Esophagus squamous epithelium (tissue), 5 donors: ENCODE measurements around the gene RPTOR. TPM values are rescaled to one million over a fixed set of nuclear protein-coding genes. Genes with fewer than 3 reads are reported as not detected.

Source experiments
- DNase-seq: peaks from one replicate; lab custom pipeline; 2025; lab: John Stamatoyannopoulos, UW
- H3K27ac ChIP-seq, 4 donors: fragments of 200-600 bp; sonication (generic); one replicate each; pipeline ENCODE4 v1.5.1; 2016 to 2019; ENCODE audit warnings: mild to moderate bottlenecking in 1 of 4
- H3K27me3 ChIP-seq, 4 donors: fragments of 200-600 bp; sonication (generic); 1 replicate in 3 of 4; 2 replicates in 1 of 4; pipeline versions ENCODE4 v1.5.1 to v1.6.0; 2017 to 2021; ENCODE audit warnings: antibody characterized with exemption in 1 of 4
- H3K36me3 ChIP-seq, 3 donors: fragments of 200-600 bp; sonication (generic); one replicate each; pipeline ENCODE4 v1.5.1; 2016 to 2019
- H3K4me1 ChIP-seq, 3 donors: fragments of 200-600 bp; sonication (generic); one replicate each; pipeline ENCODE4 v1.5.1; 2017 to 2019
- H3K4me3 ChIP-seq, 4 donors: fragments of 200-600 bp; sonication (generic); 1 replicate in 3 of 4; 2 replicates in 1 of 4; pipeline ENCODE4 v1.5.1; 2016 to 2019; ENCODE audit warnings: mild to moderate bottlenecking in 2 of 4, moderate library complexity in 1 of 4
- H3K9me3 ChIP-seq, 3 donors: fragments of 200-600 bp; sonication (generic); one replicate each; pipeline ENCODE4 v1.5.1; 2016 to 2019
- CTCF ChIP-seq, 6 experiments: fragments of 450-650 bp in 4 of 6; fragments of 200-600 bp in 2 of 6; sonication (generic) in 2 of 6; IDR thresholded peaks; one replicate each; pipeline ENCODE4 v1.5.1; 2016 to 2019; ENCODE audit warnings: antibody characterized with exemption in 6 of 6, mild to moderate bottlenecking in 4 of 6, moderate library complexity in 4 of 6
- POLR2A ChIP-seq, 4 donors: fragments of 450-650 bp; IDR thresholded peaks; one replicate each; pipeline ENCODE4 v1.6.1; 2017; ENCODE audit warnings: antibody characterized with exemption in 4 of 4, mild to moderate bottlenecking in 4 of 4, moderate library complexity in 3 of 4
- WGBS, 2 donors: methylation state at CpG; one replicate each; pipeline ENCODE4 v1.1.5; 2018; 5-methylcytosine and 5-hydroxymethylcytosine counted together
- intact Hi-C: fragments of 100-400 bp; cut with DNase I; formaldehyde crosslinking; loops from one replicate; pipeline ENCODE4 v1.15.0; 2022
- total RNA-seq, 4 donors: library from RNA; depleted of rRNA; stranded (reverse); fragments of >200 nt; gene quantifications; one replicate each; pipeline ENCODE4 v1.1.0, GENCODE V29; 2016
- donor health status: DM: yes; HTN: yes; CAD: no.

Gene RPTOR
- total RNA-seq, 4 donors from 2014 or later: 11.7 to 27.8 (median 22.8) TPM

GRCh38 chr17:80586846-80587228 is 42.2 kb downstream of the RPTOR start:
- Histone ChIP-seq H3K4me1 (no peaks in the 10 kb centered on the region), H3K9me3 (no peaks in the 10 kb centered on the region), H3K36me3 (peaks cover 0 to under 1% (median 0%) of the 10 kb centered on the region in 3 donors), H3K4me3 (no peak overlapping the region), H3K27ac (no peak overlapping the region), H3K27me3 (no peaks in the 10 kb centered on the region)
- intact Hi-C loops: no loop called here
- DNase-seq: no peak
- 78 to 93% methylated on average over 25 of the region's 25 CpGs for WGBS, 2 donors
- TF ChIP-seq CTCF (IDR thresholded peaks at IDR 0.05): no peak
- TF ChIP-seq POLR2A (IDR thresholded peaks at IDR 0.05): no peak

- Histone ChIP-seq H3K27me3 (no peaks in the 10 kb centered on the region), H3K9me3 (no peaks in the 10 kb centered on the region), H3K4me3 (no peak overlapping the region), H3K4me1 (no peaks in the 10 kb centered on the region), H3K27ac (no peak overlapping the region), H3K36me3 (no peaks in the 10 kb centered on the region)
- intact Hi-C loops: no loop called here
- TF ChIP-seq CTCF (IDR thresholded peaks at IDR 0.05): no peak
- no peak for DNase-seq
- WGBS, 2 donors: 79 to 92% methylated on average over 6 to 9 of the region's 9 CpGs
These were observed 44.2 kb downstream of the RPTOR start for GRCh38 chr17:80588702-80589383.

GRCh38 chr17:80591788-80592187 is 47.1 kb downstream of the RPTOR start:
- Histone ChIP-seq H3K9me3 (no peaks in the 10 kb centered on the region), H3K27ac (no peak overlapping the region), H3K4me1 (no peaks in the 10 kb centered on the region), H3K4me3 (no peak overlapping the region), H3K27me3 (no peaks in the 10 kb centered on the region), H3K36me3 (no peaks in the 10 kb centered on the region)
- no peak for DNase-seq
- WGBS, 2 donors: 95 to 100% methylated on average over 3 of the region's 3 CpGs
- TF ChIP-seq POLR2A (IDR thresholded peaks at IDR 0.05) (no peak), CTCF (IDR thresholded peaks at IDR 0.05) (no peak)
- intact Hi-C loops: no loop called here

- intact Hi-C loops: no loop called here
- TF ChIP-seq CTCF (IDR thresholded peaks at IDR 0.05) (no peak), POLR2A (IDR thresholded peaks at IDR 0.05) (no peak)
- Histone ChIP-seq H3K4me1 (no peaks in the 10 kb centered on the region), H3K27ac (no peak overlapping the region), H3K9me3 (no peaks in the 10 kb centered on the region), H3K27me3 (no peaks in the 10 kb centered on the region), H3K4me3 (no peak overlapping the region), H3K36me3 (no peaks in the 10 kb centered on the region)
- DNase-seq: no peak
- 61 to 68% methylated on average over 5 of the region's 5 CpGs for WGBS, 2 donors
These were observed 47.6 kb downstream of the RPTOR start for GRCh38 chr17:80592243-80592642.

GRCh38 chr17:80593181-80593580 is 48.5 kb downstream of the RPTOR start:
- Histone ChIP-seq H3K4me1 (no peaks in the 10 kb centered on the region), H3K9me3 (no peaks in the 10 kb centered on the region), H3K27ac (no peak overlapping the region), H3K36me3 (no peaks in the 10 kb centered on the region), H3K27me3 (no peaks in the 10 kb centered on the region), H3K4me3 (no peak overlapping the region)
- intact Hi-C loops: no loop called here
- no peak for TF ChIP-seq CTCF (IDR thresholded peaks at IDR 0.05)
- TF ChIP-seq POLR2A (IDR thresholded peaks at IDR 0.05): no peak
- DNase-seq: no peak
- WGBS, 2 donors: 90 to 92% methylated on average over 8 of the region's 8 CpGs
